HS-5 (cell line): ENCODE measurements around the gene TRIM5.

Experiments
- DNase-seq: peaks from one replicate; pipeline ENCODE4 v3.0.0-alpha.2; 2012; ENCODE audit warnings: low read depth

Gene TRIM5

GRCh38 chr11:5624489-5625279 lies 60.2 kb downstream of the TRIM5 start, which contains the start of gene TRIM34:
Gene TRIM34 (plus strand): TSS chr11:5625001. CDS start chr11:5632332, 7,331 bp downstream.
- DNase-seq, result peak; percentile 40

GRCh38 chr11:5622802-5623201 lies 62.1 kb downstream of the TRIM5 start:
- DNase-seq, result no peak

- DNase-seq, result no peak
Measured at GRCh38 chr11:5621580-5621979, 63.3 kb downstream of the TRIM5 start.

- peak; percentile 47 for DNase-seq
Measured at GRCh38 chr11:5620651-5621521, 64.0 kb downstream of the TRIM5 start.

GRCh38 chr11:5618807-5619206 lies 66.1 kb downstream of the TRIM5 start:
- DNase-seq, result peak; percentile 68
